PC-9 (cell line): ENCODE results near the gene PPP1R9A. TPM values are rescaled to one million over a fixed set of nuclear protein-coding genes. Genes with fewer than 3 reads are reported as not detected.

Experiments used
- BruUV-seq: library from RNA; stranded (reverse); fragments of 400-500 nt; replicated peaks from 2 replicates; lab custom pipeline; 2021; lab: Mats Ljungman, UMichigan
- CTCF ChIA-PET: fragments of 300-600 bp; sonication (Branson Sonifier 250); formaldehyde crosslinking; loops from one replicate; lab custom pipeline; 2022; ENCODE audit warnings: antibody characterized with exemption; lab: Charles Lee
- POLR2A ChIA-PET: fragments of 300-600 bp; sonication (Branson Sonifier 250); formaldehyde crosslinking; loops from one replicate; lab custom pipeline; 2022; ENCODE audit warnings: antibody characterized with exemption; ENCODE audit not compliant: unreplicated experiment; lab: Charles Lee
- DNase-seq, 2 experiments: peaks; one replicate each; pipeline versions ENCODE4 v3.0.0 to v3.0.0-alpha.2; 2015 to 2022; ENCODE audit warnings: mixed read lengths in 1 of 2
- H2AFZ ChIP-seq: fragments of 200-600 bp; sonication (generic); 2 replicates; pipeline ENCODE4 v1.8.1; 2017; ENCODE audit warnings: antibody characterized with exemption
- H3F3A ChIP-seq: fragments of 200-600 bp; sonication (generic); 2 replicates; pipeline ENCODE4 v1.8.1; 2017; ENCODE audit warnings: antibody characterized with exemption, mild to moderate bottlenecking, low read depth; ENCODE audit not compliant: insufficient read depth
- H3K27ac ChIP-seq: fragments of 200-600 bp; sonication (generic); 2 replicates; pipeline ENCODE4 v1.6.1; 2016; ENCODE audit warnings: mixed run types
- H3K27me3 ChIP-seq: fragments of 200-600 bp; sonication (generic); 2 replicates; pipeline ENCODE4 v1.6.1; 2016; ENCODE audit warnings: low read depth, mixed run types; ENCODE audit not compliant: insufficient read depth
- H3K36me3 ChIP-seq: fragments of 200-600 bp; sonication (generic); 2 replicates; pipeline ENCODE4 v1.6.1; 2016; ENCODE audit warnings: low read depth, mixed run types
- H3K4me1 ChIP-seq: fragments of 200-600 bp; sonication (generic); replicated peaks from 2 replicates; pipeline ENCODE4 v1.6.1; 2016; ENCODE audit warnings: mixed run types; ENCODE audit not compliant: insufficient read depth
- H3K4me2 ChIP-seq: fragments of 200-600 bp; sonication (generic); 2 replicates; pipeline ENCODE4 v1.6.1; 2017; ENCODE audit warnings: mixed run types
- H3K4me3 ChIP-seq: fragments of 200-600 bp; sonication (generic); 2 replicates; pipeline ENCODE4 v1.6.1; 2016; ENCODE audit warnings: mixed run types
- H3K79me2 ChIP-seq: fragments of 200-600 bp; sonication (generic); 2 replicates; pipeline ENCODE4 v1.6.1; 2017; ENCODE audit warnings: low read depth, mixed run types
- H3K9me2 ChIP-seq: fragments of 200-600 bp; sonication (generic); 2 replicates; pipeline ENCODE4 v1.8.1; 2017; ENCODE audit warnings: mild to moderate bottlenecking; ENCODE audit not compliant: insufficient read depth
- H3K9me3 ChIP-seq: fragments of 200-600 bp; sonication (generic); 2 replicates; pipeline ENCODE4 v1.8.1; 2016; ENCODE audit warnings: low read depth; ENCODE audit not compliant: insufficient read depth
- H4K20me1 ChIP-seq: fragments of 200-600 bp; sonication (generic); 2 replicates; pipeline ENCODE4 v1.8.1; 2017; ENCODE audit not compliant: insufficient read depth
- EZH2 ChIP-seq: fragments of 200-600 bp; sonication (generic); IDR thresholded peaks from 2 replicates; pipeline ENCODE4 v1.8.0; 2017; ENCODE audit warnings: antibody characterized with exemption, low read depth
- intact Hi-C: fragments of 100-400 bp; cut with micrococcal nuclease; formaldehyde crosslinking; loops from one replicate; pipeline ENCODE4 v1.10.0; 2022; ENCODE audit not compliant: unreplicated experiment
- total RNA-seq: library from RNA; stranded (reverse); gene quantifications from 2 replicates; pipeline ENCODE4 v1.2.3, GENCODE V29; 2021
- TF ChIP-seq, protein P1 (sequence below): fragments of 200-600 bp; sonication (generic); conservative IDR thresholded peaks from 2 replicates; pipeline ENCODE4 v1.6.1; 2017; ENCODE audit warnings: mixed run types, antibody characterized with exemption, mild to moderate bottlenecking, moderate library complexity

The PPP1R9A gene
- total RNA-seq, 1 experiment from 2014 or later: 11.5 TPM

DNA sequence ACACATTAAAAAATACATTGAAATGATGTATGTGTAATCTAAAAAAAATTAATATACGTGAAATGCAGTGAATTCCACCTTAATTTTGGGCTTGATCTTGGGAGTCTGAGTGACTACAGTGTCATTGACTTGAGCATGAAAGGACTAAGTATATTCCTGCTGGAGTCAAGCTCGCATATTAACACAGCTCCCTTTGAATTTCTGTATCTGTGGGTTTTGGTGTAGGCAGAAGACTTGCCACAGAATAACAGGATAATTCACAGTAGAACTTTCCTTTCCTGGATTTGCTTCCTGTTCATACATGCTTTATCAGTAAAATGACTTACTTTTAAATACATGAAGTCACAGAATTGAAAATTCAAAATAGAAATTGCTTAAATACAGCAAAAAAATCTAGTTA, 55.3 kb downstream of the PPP1R9A start:
- H3K36me3 ChIP-seq: no peaks in the 10 kb centered on the region
- POLR2A ChIA-PET: no interaction called here
- intact Hi-C loops: no loop called here
- H3K9me2 ChIP-seq: no peaks in the 10 kb centered on the region; the same call in 1 of the 2 replicates
- DNase-seq: no peak
- H2AFZ ChIP-seq: no peak overlapping the region
- H3K27me3 ChIP-seq: no peaks in the 10 kb centered on the region
- no peak overlapping the region for H3K4me2 ChIP-seq
- no peak overlapping the region for H3K27ac ChIP-seq
- no TSS peak for BruUV-seq
- no peaks in the 10 kb centered on the region for H3K79me2 ChIP-seq
- H3K4me1 ChIP-seq: no peaks in the 10 kb centered on the region
- CTCF ChIA-PET: interaction anchor here (0.6 kb wide), 1 partner anchor 442 kb away, joined by 3 read pairs; no protein-coding TSS in a partner anchor
- H3F3A ChIP-seq: no peaks in the 10 kb centered on the region
- no peak overlapping the region for H3K4me3 ChIP-seq
- H4K20me1 ChIP-seq: no peaks in the 10 kb centered on the region
- no peak for TF ChIP-seq EZH2
- H3K9me3 ChIP-seq: no peaks in the 10 kb centered on the region

GRCh38 chr7:94969434-94970084, 62.2 kb downstream of the PPP1R9A start:
- intact Hi-C loops: no loop called here
- ChIA-PET CTCF (no interaction called here), POLR2A (no interaction called here)
- TF ChIP-seq, protein P1, sequence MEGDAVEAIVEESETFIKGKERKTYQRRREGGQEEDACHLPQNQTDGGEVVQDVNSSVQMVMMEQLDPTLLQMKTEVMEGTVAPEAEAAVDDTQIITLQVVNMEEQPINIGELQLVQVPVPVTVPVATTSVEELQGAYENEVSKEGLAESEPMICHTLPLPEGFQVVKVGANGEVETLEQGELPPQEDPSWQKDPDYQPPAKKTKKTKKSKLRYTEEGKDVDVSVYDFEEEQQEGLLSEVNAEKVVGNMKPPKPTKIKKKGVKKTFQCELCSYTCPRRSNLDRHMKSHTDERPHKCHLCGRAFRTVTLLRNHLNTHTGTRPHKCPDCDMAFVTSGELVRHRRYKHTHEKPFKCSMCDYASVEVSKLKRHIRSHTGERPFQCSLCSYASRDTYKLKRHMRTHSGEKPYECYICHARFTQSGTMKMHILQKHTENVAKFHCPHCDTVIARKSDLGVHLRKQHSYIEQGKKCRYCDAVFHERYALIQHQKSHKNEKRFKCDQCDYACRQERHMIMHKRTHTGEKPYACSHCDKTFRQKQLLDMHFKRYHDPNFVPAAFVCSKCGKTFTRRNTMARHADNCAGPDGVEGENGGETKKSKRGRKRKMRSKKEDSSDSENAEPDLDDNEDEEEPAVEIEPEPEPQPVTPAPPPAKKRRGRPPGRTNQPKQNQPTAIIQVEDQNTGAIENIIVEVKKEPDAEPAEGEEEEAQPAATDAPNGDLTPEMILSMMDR: no peak
- no peak for TF ChIP-seq EZH2
- H3K27me3 ChIP-seq: no peaks in the 10 kb centered on the region
- no peaks in the 10 kb centered on the region for H4K20me1 ChIP-seq
- no peaks in the 10 kb centered on the region for H3K36me3 ChIP-seq
- H3K4me3 ChIP-seq: no peak overlapping the region
- no peak overlapping the region for H3K4me2 ChIP-seq
- peak in 1 of 2 experiments; percentile 11 for DNase-seq
- H3K9me2 ChIP-seq: no peaks in the 10 kb centered on the region
- H3F3A ChIP-seq: no peaks in the 10 kb centered on the region
- H3K4me1 ChIP-seq: peaks cover 11% of the 10 kb centered on the region
- BruUV-seq: no TSS peak
- H3K27ac ChIP-seq: no peak overlapping the region
- H2AFZ ChIP-seq: no peak overlapping the region
- no peaks in the 10 kb centered on the region for H3K9me3 ChIP-seq
- no peaks in the 10 kb centered on the region for H3K79me2 ChIP-seq

GRCh38 chr7:94970085-94970576, 62.7 kb downstream of the PPP1R9A start:
- H3K4me1 ChIP-seq: peaks cover 14% of the 10 kb centered on the region
- no peak for TF ChIP-seq EZH2
- TF ChIP-seq, protein P1: no peak
- no TSS peak for BruUV-seq
- H3K27ac ChIP-seq: no peak overlapping the region
- no peak for DNase-seq
- intact Hi-C loops: no loop called here
- H3K4me3 ChIP-seq: no peak overlapping the region
- no peaks in the 10 kb centered on the region for H3K36me3 ChIP-seq
- H3K9me2 ChIP-seq: no peaks in the 10 kb centered on the region
- ChIA-PET CTCF (no interaction called here), POLR2A (no interaction called here)
- H3F3A ChIP-seq: no peaks in the 10 kb centered on the region
- no peak overlapping the region for H3K4me2 ChIP-seq
- no peak overlapping the region for H2AFZ ChIP-seq
- H3K79me2 ChIP-seq: no peaks in the 10 kb centered on the region
- no peaks in the 10 kb centered on the region for H4K20me1 ChIP-seq
- no peaks in the 10 kb centered on the region for H3K27me3 ChIP-seq
- H3K9me3 ChIP-seq: no peaks in the 10 kb centered on the region
